Stimulated activated CD4-positive, alpha-beta T cell treated with anti-CD3 and anti-CD28 coated beads, Interleukin-1b, Interleukin-23, amount 100 ng/mL, for 4 hours (primary cell): ENCODE data around the gene CYP3A7.
"Not testable (repeated sequence)": the region's sequence is repeated elsewhere in the genome, so short reads cannot be mapped to it uniquely, and the experiment has no call there.

Source experiments
- DNase-seq, 2 donors: peaks; one replicate each; pipeline ENCODE4 v3.0.0-alpha.2; 2020; ENCODE audit warnings: low read depth in 2 of 2

The CYP3A7 gene

GRCh38 chr7:99734987-99735386, at the start of gene CYP3A7:
CYP3A7 (minus strand) TSS chr7:99735196; CDS start chr7:99735093, 103 bp downstream.
- DNase-seq: no peak

- no peak for DNase-seq
Measured at GRCh38 chr7:99784007-99784406, 49.0 kb upstream of the CYP3A7 start, which contains the start of gene CYP3A4. CYP3A4 (minus strand) TSS chr7:99784184; CDS start chr7:99784081, 103 bp downstream.

DNA sequence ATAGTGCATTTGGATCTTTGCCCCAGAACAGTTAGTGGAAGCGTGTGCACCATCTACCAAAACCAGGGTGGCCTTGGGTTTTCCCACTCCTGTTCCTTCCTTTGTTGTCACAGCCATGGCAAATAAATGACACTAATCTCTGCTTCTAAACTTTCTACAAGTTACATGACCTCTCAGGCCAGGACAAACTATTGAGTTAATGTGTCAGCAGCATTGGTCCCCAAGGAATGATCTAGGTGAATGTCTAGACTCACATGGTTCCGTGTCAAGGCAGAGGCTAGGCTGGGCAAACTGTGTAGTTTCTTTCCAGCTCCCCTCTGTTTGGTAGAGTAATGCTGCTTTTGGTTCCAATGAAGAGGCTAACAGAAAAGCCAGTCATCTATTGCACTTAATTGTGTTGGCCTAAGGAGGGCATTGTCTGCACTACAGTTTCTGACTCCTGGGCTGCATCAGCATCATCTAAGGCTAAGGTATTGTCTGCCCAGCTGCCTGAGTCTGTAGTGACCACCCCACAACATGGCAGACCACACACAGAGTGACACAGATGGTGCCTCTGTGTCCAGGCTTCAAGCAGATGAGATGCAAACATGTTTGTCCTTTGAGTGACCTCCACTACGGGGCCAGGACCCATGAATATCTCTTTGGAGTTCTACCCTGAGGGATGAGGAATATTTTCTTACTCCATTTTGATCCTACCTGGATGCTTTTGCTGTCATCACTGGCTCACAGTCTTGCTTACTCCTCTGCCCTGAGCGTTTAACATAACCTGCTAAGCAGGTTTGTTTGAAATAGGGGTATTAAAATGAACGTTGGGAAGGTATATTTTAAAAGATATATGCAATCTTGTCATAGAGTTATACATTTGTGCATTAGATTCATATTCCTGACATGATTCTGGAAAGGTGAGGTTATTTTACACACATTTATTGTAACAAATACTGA, 47.3 kb upstream of the CYP3A7 start:
- no peak for DNase-seq

- no peak for DNase-seq
Measured at GRCh38 chr7:99780588-99780987, 45.6 kb upstream of the CYP3A7 start.

GRCh38 chr7:99779949-99780348, 45.0 kb upstream of the CYP3A7 start:
- DNase-seq: no peak

DNA sequence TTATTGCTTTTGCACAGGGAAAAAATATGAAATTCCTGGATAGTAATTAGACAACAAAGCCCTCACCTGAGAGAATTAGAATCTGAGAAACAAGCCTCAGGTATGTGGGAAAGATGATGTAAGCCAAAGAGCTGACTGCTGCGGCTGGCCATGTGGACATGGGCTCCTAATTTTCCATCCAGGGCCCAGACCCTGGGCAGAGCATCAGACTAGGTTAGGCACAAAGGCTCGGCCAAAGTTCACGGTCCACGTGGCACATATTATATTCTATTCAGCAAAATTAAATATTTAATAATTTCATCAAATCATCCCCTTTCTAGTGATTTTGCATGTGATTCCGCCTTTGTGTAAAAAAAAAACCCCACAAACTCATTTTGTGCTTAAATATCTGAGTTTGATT, 43.9 kb upstream of the CYP3A7 start:
- no peak for DNase-seq

DNA sequence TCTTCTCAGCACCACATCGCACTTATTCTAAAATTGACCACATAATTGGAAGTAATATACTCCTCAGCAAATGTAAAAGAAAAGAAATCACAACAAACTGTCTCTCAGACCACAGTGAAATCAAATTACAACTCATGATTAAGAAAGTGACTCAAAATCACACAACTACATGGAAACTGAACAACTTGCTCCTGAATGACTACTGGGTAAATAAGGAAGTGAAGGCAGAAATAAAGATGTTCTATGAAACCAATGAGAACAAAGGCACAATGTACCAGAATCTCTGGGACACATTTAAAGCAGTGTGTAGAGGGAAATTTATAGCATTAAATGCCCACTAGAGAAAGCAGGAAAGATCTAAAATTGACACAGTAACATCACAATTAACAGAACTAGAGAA, 38.4 kb upstream of the CYP3A7 start:
- not testable (repeated sequence) for DNase-seq

DNA sequence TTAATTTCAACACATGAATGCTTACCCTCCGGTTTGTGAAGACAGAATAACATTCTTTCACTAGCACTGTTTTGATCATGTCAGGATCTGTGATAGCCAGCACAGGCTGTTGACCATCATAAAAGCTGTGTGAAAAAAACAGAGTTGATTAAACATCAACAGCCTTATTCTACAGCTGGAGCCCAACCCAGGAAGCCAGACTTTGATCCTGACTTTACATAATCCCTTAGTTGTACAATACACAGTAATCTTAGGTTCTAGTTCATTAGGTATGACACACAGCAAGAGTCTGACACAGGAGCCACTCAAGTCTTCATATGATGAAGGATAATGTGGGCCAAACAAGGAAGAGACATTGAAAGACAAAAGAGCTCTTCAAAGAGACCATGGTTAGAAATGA, 37.6 kb upstream of the CYP3A7 start:
- DNase-seq: no peak

DNA sequence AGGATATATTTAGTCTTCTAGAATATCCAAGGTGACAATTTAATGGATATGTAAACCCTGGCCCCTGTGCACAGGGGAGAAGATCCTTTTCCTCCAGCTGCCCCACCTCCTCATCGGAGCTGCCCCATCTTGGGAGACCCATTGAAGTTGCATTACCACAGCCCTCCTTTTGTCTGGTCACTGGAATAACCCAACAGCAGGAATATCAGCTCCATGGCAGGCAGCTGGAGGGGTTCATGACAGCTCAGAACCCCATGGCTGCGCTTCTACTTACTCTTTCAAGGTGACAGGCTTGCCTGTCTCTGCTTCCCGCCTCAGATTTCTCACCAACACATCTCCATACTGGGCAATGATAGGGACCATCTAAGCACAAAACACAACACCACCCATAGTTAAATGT, 34.5 kb upstream of the CYP3A7 start:
- DNase-seq: not testable (repeated sequence)

DNA sequence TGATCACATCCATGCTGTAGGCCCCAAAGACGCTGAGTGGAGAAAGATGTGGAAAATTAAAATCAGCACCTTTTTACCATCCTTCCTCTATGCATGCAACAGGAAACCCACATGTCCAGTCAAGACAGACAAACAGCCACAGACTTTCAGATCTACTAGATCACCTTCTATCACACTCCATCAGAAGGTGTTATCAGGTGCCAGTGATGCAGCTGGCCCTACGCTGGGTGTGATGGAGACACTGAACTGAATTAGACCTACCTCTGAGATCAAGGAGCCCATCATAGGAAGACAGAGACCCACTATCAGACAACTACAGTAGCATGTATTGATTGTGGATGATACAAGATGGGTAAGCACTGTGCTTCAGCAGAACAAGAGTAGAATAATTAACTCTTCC, 33.5 kb upstream of the CYP3A7 start:
- no peak for DNase-seq

DNA sequence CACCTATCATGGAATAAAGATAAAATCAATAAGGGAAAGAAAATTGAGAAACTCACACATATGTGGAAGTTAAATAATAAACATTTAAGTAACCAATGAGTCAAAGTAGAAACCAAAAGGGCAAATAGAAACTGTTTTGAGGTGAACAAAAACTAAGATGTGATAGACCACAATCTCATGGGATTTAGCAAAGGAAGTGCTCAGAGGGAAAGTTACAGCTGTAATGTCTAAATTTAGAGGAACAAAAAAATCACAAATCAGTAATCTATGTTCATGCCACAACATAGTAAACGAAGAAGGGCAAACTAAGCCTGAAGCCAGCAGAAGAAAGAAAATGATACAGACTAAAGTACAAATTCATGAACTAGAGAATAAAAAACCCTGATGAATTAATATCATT, 32.7 kb upstream of the CYP3A7 start:
- DNase-seq: no peak

DNA sequence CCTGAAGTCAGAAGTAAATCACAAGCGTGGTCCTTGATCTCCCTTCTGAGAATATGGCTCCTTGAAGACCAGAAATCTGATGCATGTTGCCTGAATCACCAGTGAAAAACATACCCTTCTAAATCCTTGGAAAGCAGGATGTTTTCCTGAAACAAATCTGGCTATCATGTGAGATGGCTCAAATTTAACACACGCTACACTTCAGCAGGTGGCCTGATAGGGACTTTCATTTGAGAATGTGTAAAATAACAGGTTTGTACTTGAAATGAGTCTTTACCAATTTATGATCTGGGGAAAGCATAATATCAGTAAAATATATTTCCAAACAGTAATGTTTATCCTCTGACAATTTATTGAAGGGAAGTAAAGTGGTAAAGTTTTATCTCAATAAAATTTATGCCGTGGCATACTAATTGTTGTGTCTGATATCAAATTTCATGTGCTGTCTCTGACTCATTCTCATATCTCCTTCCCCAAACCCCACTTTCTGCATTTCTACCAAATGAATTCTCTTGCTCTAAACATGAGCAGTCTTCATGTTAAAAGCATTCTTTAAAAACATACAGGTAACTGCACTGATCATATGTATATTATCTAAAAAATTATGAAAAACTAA, 31.6 kb upstream of the CYP3A7 start:
- no peak for DNase-seq

DNA sequence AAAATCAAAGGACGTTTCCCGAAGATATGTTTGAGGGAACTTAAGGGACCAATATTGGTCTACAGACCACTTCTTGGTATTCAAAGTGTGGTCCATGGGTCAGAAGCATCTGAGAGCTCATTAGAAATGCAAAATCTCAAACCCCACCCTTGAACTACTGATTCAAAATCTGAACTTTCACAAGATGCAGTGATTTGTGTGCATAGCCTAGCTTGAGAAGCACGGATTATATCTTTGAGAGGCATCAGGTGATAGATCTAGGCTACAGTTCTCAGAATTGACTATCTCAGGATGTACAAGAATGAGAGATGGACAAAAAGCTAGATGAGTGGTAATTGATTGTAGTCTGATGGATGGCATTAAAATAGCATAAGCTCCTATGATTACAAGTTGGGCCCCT, 29.5 kb upstream of the CYP3A7 start:
- DNase-seq: no peak

GRCh38 chr7:99762680-99763327, 27.8 kb upstream of the CYP3A7 start:
- DNase-seq: no peak

DNA sequence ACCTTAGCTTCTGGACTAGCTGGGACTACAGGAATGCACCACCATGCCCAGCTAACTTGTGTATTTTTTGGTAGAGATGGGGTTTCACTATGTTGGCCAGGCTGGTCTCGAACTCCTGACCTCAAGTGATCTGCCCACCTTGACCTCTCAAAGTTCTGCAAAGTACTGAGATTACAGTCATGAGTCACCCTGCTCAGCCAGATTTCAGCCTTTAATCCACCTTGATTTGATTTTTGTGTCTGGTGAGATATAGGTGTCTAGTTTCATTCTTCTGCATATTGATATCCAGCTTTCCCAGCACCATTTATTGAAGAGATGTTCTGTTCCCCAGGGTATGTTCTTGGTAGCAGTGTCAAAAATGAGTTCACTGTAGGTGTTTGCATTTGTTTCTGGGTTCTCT, 20.1 kb upstream of the CYP3A7 start:
- DNase-seq: no peak

GRCh38 chr7:99752356-99752755, 17.4 kb upstream of the CYP3A7 start:
- DNase-seq: no peak

DNA sequence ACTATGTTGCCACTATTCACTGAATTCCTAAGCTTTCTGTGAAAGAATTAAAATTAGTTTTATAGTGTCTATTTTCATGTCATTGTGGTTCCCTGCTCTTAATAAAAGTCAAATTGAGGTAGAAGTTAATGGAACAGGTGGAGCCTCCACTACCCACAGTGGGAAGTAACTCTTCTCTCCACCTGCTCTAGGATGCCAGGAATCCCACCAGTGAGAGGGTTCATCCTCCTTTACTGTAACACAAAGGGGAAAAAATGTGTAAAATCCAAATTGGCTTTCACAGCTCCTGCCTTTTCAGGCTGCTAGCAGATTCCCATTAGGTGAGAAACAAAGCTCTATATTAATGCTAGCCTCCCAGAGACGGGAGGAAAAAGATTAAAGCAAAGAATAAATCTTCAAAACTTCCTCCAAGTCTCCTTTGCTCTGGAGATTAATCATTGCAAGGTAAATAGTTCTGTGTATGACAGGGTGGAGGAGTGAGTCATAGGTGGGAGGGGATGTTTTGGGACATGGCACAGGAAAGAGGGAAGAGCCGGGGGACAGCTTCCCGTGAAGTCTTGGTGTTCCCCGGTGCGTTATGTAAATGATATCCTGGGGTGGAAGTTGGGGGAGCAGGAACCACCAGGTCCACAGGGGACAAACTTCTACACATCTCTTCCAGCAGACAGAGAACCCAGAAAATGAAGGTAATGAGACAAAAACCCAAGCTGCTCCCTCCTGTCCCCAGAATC, 16.5 kb upstream of the CYP3A7 start:
- not testable (repeated sequence) for DNase-seq

DNA sequence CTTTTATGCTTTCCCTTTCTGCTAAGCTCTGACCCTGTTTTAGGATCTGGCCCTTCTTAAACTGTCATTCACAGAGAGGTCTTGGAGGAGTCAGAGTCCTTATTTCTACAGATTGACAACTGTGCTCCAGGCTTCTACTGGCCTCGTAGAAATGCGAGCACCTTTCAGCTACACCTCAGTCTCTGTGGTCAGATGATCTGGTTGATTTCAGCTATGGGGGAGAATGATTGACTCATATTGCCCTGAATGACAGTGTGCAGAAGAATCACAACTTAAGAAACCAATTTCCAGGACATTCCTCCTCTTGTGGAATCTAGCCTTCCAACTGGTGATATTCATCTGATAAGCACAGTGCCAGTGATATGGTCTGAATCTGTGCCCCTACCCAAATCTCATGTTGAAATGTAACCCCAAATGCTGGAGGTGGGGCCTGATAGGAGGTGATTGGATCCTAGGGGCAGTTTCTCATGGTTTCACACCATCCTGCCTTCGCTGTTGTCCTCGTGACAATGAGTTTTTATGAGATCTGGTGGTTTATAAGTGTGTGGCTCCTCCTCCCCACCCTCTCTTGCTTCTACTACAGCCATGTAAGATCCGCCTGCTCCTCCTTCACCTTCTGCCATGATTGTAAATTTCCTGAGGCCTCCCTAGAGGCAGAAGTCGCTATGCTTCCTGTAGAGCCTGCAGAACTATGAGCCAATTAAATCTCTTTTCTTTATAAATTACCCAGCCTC, 14.0 kb upstream of the CYP3A7 start:
- no peak for DNase-seq

DNA sequence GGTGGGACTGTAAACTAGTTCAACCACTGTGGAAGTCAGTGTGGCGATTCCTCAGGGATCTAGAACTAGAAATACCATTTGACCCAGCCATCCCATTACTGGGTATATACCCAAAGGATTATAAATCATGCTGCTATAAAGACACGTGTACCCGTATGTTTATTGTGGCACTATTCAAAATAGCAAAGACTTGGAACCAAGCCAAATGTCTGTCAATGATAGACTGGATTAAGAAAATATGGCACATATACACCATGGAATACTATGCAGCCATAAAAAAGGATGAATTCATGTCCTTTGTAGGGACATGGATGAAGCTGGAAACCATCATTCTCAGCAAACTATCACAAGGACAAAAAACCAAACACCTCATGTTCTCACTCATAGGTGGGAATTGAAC, 11.9 kb upstream of the CYP3A7 start:
- not testable (repeated sequence) for DNase-seq

GRCh38 chr7:99745395-99745794, 10.4 kb upstream of the CYP3A7 start:
- DNase-seq: not testable (repeated sequence)

- no peak for DNase-seq
Measured at GRCh38 chr7:99742737-99743394, 7.9 kb upstream of the CYP3A7 start.
